HFF-Myc (cell line): ENCODE data around the gene CENPX.
"Not testable (repeated sequence)": the region's sequence is repeated elsewhere in the genome, so short reads cannot be mapped to it uniquely, and the experiment has no call there.

Source experiments
- DNase-seq: peaks from one replicate; pipeline ENCODE4 v3.0.0-alpha.2; 2011; ENCODE audit warnings: low read depth; ENCODE audit errors: extremely low read depth
- H3K4me3 ChIP-seq: replicated peaks from 2 replicates; pipeline ENCODE4 v1.5.1; 2011; ENCODE audit warnings: low read depth, mild to moderate bottlenecking, control low read depth, low read length
- TF ChIP-seq, protein P1 (sequence below): IDR thresholded peaks from 2 replicates; pipeline ENCODE4 v1.5.1; 2012; ENCODE audit warnings: mild to moderate bottlenecking, low read depth, low read length, control low read depth; ENCODE audit errors: missing control alignments

CENPX gene

GRCh38 chr17:81983011-81983638 is 39.6 kb downstream of the CENPX start:
- no peak for DNase-seq
- no peak overlapping the region for H3K4me3 ChIP-seq
- TF ChIP-seq, protein P1, sequence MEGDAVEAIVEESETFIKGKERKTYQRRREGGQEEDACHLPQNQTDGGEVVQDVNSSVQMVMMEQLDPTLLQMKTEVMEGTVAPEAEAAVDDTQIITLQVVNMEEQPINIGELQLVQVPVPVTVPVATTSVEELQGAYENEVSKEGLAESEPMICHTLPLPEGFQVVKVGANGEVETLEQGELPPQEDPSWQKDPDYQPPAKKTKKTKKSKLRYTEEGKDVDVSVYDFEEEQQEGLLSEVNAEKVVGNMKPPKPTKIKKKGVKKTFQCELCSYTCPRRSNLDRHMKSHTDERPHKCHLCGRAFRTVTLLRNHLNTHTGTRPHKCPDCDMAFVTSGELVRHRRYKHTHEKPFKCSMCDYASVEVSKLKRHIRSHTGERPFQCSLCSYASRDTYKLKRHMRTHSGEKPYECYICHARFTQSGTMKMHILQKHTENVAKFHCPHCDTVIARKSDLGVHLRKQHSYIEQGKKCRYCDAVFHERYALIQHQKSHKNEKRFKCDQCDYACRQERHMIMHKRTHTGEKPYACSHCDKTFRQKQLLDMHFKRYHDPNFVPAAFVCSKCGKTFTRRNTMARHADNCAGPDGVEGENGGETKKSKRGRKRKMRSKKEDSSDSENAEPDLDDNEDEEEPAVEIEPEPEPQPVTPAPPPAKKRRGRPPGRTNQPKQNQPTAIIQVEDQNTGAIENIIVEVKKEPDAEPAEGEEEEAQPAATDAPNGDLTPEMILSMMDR, result no peak

GRCh38 chr17:81981511-81981910 is 41.2 kb downstream of the CENPX start:
- DNase-seq, H3K4me3 ChIP-seq: not testable (repeated sequence)

DNA sequence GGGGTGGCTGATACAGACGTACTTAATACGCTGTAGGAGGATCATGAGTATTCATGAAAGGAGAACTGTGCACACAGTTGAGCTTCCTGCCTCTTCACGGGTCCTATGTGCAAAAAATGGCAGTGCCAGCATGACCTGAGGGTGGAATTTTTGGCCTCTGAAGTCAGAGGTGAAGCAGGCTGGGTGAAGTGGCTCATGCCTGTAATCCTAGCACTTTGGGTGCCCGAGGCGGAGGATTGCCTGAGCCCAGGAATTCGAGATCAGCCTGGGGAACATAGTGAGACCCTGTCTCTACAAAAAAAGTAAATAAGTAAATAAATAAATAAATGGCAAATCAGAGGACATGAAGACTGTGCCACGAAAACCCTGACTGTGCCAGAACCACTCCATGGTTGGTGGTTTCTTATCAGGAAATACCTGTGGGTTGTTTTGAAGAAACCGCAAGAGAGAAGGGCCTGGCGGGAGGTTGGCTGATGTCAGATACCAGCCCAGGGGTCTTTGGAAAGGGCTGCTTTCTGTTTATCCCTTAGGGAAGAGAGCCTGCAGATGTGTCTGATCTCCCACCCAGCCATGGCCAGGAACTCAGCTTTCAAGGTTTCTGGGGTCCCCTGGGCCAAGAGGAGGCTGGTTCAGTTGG is 41.9 kb downstream of the CENPX start:
- DNase-seq, result no peak
- TF ChIP-seq, protein P1, result no peak
- H3K4me3 ChIP-seq, result no peak overlapping the region

DNA sequence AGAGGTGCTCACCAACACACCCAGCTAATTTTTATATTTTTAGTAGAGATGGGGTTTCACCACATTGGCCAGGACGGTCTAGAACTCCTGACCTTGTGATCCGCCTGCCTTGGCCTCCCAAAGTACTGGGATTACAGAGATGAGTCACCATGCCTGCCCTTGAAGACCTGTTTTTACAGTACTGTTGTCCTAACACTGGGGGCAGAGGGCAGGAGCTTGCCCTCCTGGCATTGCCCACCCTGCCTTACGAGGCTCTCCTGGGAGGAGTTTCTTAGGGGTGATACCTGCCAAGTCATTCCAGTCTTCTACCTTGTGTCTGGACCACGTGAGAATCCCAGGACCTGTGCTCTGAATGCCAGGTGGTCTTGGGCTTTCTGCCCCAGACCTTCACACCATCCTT is 42.6 kb downstream of the CENPX start:
- TF ChIP-seq, protein P1, result no peak
- no peak overlapping the region for H3K4me3 ChIP-seq
- no peak for DNase-seq

DNA sequence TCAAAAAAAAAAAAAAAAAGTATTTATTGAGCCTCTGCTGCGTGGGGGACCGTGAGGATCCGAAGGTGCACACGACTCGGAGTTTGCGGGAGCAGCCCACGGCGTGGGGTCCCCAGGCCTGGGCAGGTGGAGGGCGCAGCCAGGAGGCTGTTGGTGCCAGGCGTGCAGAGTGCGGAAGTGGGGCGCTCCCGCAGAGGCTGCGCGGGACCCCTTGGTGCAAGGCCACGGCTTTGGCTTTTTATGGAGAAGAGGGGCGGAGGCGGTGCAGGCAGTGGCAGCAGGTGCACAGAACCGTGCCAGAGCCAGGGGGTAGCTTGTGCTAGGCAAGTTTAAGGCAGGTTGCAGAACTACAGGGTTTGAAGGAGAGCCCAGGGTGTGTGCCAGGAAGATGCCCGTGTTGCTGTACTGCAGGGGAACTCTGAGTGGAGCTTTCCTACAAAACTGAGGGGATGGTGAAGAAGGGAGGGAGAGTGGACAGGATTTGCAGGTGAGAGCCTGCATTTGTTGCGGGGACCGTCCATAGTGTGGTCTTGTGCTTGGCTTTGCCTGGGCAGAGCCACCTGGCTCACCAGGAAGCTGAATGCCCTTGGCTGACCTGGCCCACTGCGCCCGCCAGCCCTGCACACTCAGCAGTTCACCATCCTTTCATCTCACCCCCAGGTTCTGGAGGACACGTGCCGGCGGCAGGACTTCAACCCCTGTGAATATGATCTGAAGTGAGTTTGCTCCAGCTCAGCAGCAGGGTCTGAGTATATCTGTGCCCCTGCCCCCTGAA is 44.0 kb downstream of the CENPX start:
- peak overlapping the region; percentile 71 for H3K4me3 ChIP-seq
- DNase-seq, result no peak

DNA sequence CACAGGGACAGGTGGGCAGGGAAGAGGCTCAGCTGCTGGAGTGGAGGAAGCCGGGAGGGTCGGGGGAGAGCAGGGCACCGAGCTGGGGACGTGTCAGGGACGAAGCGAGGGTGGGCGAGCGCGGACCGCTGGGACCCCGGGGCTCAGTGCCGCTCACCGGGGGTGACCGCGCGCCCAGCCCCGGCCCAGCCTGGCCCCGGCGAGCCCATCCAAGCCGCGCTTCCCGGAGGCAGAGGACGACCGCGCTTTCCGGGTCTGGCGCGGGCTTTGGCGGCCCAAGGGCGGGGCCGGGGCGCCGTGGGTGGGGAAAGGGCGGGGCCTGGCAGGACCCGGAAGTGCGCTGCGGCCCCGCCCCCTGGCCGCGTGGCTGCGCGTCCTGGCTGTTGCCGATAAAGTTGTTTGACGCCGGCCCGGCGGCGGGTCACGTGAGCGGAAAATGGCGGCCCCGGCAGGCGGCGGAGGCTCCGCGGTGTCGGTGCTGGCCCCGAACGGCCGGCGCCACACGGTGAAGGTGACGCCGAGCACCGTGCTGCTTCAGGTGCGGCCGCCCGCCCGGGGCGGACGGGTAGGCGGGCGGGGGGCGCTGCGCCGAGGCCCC is 45.4 kb downstream of the CENPX start, which contains the start of gene ASPSCR1:
Gene ASPSCR1 (plus strand): TSS at position 419 of the 598 bp plus-strand sequence. CDS start 18 bp downstream, at position 437.
- peak; percentile 45 for DNase-seq
- TF ChIP-seq, protein P1, result no peak
- H3K4me3 ChIP-seq, result peak within 1 kb of the TSS; percentile 71

More for the DNA sequence above, 44.0 kb downstream of the CENPX start:
- TF ChIP-seq, protein P1, result no peak
